Kidney epithelial cell (primary cell): ENCODE results near the gene KATNAL1. TPM values are rescaled to one million over a fixed set of nuclear protein-coding genes. Genes with fewer than 3 reads are reported as not detected.
"Not testable (repeated sequence)": the region's sequence is repeated elsewhere in the genome, so short reads cannot be mapped to it uniquely, and the experiment has no call there.

Experiments
- DNase-seq: peaks from one replicate; pipeline ENCODE4 v3.0.0-alpha.2; 2010; ENCODE audit warnings: low read depth
- H3K27me3 ChIP-seq: 2 replicates; pipeline ENCODE4 v1.6.0; 2011; ENCODE audit warnings: low read length; ENCODE audit not compliant: control insufficient read depth, insufficient read depth
- H3K36me3 ChIP-seq: 2 replicates; pipeline ENCODE4 v1.5.1; 2011; ENCODE audit warnings: low read length; ENCODE audit not compliant: control insufficient read depth, insufficient read depth
- H3K4me3 ChIP-seq: 2 replicates; pipeline ENCODE4 v1.5.1; 2011; ENCODE audit warnings: low read depth, mild to moderate bottlenecking, control low read depth, low read length
- CTCF ChIP-seq: IDR thresholded peaks from 2 replicates; pipeline ENCODE4 v1.5.1; 2011; ENCODE audit warnings: mild to moderate bottlenecking, moderate library complexity, low read length, control low read depth, inconsistent platforms; ENCODE audit not compliant: insufficient read depth, poor library complexity, severe bottlenecking
- total RNA-seq: library from RNA; depleted of rRNA; stranded (reverse); fragments of >200 nt; gene quantifications from 2 replicates; pipeline ENCODE4 v1.2.3, GENCODE V29; 2015

KATNAL1 gene
- total RNA-seq, 1 donor from 2014 or later = 13.3 TPM

GRCh38 chr13:30179597-30180276 is 127.6 kb downstream of the KATNAL1 start:
- Histone ChIP-seq H3K4me3 (no peak overlapping the region), H3K27me3 (no peaks in the 10 kb centered on the region), H3K36me3 (no peaks in the 10 kb centered on the region)
- no peak for DNase-seq
- no peak for TF ChIP-seq CTCF

DNA sequence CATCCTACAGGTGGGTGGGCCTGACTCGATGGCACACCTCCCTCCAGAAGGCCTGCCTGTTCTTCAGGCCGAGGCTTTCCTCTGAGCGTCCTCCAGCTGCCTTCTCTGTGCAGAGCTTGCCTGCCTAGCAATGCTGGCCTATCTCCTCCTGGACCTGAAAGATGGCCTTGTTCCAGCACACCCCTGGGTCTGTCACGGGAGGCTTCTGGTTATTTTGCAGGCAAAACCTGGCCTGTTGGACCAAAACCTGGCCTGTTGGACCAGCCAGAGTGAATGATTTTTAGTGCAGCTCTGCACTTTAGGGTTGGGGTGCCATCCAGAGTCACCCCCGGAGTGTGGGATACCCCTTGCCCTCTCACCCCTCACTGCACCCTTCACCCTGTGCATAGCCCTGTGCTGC is 128.4 kb downstream of the KATNAL1 start:
- TF ChIP-seq CTCF = no peak
- DNase-seq = no peak

GRCh38 chr13:30175166-30175565 is 132.2 kb downstream of the KATNAL1 start:
- no peak overlapping the region for H3K4me3 ChIP-seq
- no peak for TF ChIP-seq CTCF
- no peak for DNase-seq
- no peaks in the 10 kb centered on the region for H3K36me3 ChIP-seq
- H3K27me3 ChIP-seq = no peaks in the 10 kb centered on the region

More for the DNA sequence above, 128.4 kb downstream of the KATNAL1 start:
- no peaks in the 10 kb centered on the region for H3K36me3 ChIP-seq
- no peaks in the 10 kb centered on the region for H3K27me3 ChIP-seq
- no peak overlapping the region for H3K4me3 ChIP-seq

DNA sequence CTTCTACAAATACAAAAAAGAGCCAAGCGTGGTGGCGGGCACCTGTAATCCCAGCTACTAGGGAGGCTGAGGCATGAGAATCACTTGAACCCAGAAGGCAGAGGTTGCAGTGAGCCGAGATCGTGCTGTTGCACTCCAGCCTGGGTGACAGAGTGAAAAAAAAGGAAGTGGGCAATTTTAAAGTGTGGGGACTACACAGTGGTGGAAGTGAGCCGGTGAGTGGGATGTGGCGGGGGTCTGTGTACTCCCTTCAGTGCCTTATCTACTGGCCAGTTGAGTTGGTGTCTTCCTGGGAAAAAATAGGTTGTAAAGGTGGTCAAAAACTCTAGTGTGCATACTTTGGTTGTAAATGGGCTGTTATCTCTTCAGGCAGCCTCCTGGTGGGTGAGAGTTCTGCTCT is 133.1 kb downstream of the KATNAL1 start:
- H3K27me3 ChIP-seq, H3K4me3 ChIP-seq, DNase-seq, H3K36me3 ChIP-seq: not testable (repeated sequence)

DNA sequence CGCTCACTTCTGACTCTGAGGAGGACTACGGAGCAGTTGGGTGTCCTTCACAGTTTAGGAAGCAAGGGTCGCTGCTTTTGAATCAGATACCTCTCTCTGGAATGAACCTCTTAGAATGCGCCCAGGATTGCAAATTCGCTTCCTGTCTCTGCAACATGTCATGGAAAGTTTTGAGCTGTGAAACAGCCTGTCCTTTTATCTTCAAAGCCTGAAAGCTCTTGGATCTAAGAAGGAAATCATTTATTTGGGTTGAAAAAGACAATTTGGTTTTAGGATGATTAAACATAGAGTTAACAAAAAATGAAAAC is 134.1 kb downstream of the KATNAL1 start:
- TF ChIP-seq CTCF = no peak
- H3K4me3 ChIP-seq = no peak overlapping the region

DNA sequence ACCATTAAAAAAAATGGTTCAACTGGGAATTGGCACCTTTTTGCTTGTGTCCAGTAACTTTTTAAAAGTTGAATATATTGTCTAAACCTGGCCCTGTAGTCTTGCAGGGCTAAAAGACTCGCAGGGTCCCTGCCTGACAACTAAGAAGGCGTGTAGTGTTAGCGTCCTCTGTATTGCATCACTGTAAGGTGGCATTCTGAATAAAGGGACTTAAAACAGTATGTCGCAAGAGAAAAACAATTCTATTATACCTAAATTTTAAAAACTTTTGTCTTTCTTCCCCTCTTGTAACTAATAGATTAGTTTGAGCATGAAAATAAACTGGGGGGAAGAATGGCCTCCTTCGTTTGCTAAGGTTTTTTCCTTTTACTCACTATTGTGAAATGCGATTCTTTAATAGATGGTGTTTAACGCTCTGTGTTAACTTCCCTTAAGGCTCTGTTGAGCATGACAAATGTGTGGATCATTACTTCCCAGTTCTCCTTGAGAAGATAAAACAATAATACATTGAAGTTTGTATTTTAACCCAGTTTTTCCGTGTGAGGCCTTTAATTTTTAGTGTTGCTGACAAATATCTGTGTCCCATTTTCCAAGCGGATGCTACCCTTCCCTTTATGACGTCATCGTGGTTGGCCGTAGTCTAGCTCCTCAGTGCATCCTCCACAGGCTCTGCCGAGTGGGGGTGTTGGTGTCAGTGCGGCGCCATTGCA is 134.6 kb downstream of the KATNAL1 start:
- no peak for TF ChIP-seq CTCF
- DNase-seq = peak; percentile 67
- no peak overlapping the region for H3K4me3 ChIP-seq
- H3K36me3 ChIP-seq = no peaks in the 10 kb centered on the region
- H3K27me3 ChIP-seq = no peaks in the 10 kb centered on the region

More for the DNA sequence above, 134.1 kb downstream of the KATNAL1 start:
- DNase-seq = no peak
- no peaks in the 10 kb centered on the region for H3K27me3 ChIP-seq
- H3K36me3 ChIP-seq = no peaks in the 10 kb centered on the region
